HG02678 (cell line): ENCODE data around the gene TMEM123.

Experiments used
- ATAC-seq: cut with Tn5 transposase; IDR thresholded peaks from one replicate; pipeline ENCODE4 v1.9.1; 2021; ENCODE audit warnings: mild to moderate bottlenecking, moderate library complexity; ENCODE audit not compliant: unreplicated experiment

TMEM123 gene, protein sequence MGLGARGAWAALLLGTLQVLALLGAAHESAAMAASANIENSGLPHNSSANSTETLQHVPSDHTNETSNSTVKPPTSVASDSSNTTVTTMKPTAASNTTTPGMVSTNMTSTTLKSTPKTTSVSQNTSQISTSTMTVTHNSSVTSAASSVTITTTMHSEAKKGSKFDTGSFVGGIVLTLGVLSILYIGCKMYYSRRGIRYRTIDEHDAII

GRCh38 chr11:102452461-102453301 lies at the start of gene TMEM123:
TMEM123 (minus strand) TSS chr11:102452765; CDS start chr11:102452623, 142 bp downstream.
- peak; percentile 62 for ATAC-seq

DNA sequence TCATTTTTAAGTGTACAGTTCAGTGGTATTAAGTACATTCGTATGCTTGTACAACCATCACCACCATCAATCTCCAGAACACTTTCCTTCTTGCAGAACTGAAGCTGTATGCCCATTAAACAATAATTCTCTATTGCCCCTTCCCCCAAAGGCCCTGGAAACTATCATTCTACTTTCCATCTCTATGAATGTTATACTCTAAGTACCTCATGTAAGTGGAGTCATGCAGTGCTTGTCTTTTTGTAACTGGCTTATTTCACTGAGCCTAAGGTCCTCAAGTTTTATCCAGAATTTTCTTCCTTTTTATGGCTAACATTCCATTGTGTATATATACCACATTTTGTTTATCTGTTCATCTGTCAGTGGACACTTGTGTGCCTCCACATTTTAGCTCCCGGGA lies 48.3 kb upstream of the TMEM123 start:
- no peak for ATAC-seq

DNA sequence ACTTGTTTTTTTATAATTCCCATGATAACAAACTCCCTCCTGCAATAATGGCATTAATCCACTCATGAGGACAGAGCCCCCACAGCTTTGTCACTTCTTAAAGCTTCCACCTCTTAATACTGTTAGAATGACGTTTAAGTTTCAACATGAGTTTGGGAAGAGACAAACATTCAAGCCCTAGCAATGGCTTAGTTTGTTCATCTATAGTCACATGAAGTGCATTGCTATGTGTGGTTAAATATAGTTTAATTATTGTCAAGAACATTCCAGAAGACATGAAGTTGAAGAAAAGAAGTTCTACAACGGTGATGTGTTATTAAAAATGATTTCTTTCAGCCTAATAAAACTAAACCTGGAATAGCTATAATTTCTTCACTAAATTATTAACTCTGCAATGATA lies 47.4 kb upstream of the TMEM123 start:
- ATAC-seq = no peak

DNA sequence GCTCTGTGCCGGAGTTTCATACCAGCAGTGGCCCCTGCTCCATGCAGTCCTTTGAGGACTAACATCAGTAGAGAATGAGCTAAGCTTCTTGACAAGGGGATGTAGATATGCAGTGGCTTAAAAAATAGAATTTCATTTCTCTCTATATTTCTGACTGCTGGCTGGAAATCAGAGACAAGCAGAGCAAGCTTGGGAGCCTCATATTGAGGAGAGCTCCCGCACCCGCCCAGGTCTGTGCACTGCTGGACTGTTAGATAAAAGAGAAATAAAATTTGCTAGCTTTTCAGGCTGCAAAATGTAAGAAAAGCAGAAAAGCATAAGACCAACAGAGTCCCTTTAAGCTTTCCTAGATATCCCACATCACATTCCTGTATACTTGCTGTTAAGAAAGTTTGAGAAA lies 46.6 kb upstream of the TMEM123 start:
- no peak for ATAC-seq

DNA sequence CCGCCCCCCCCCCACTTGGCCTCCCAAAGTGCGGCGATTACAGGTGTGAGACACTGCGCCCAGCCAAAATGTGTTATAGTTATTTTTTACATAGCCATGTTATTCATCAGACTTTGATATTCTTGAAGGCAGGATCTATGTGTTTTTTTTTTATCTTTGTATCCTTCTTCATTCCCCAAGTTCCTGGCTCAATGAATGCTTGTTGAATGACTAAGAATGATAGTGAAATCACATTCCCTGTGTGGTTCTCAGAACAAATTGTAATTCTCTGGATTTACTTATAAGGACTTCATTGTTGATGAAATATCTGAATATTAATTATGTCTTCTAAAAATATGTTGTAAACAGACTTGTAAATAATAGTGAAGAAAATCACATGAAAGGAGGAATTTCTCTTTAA lies 44.5 kb upstream of the TMEM123 start:
- ATAC-seq = no peak

DNA sequence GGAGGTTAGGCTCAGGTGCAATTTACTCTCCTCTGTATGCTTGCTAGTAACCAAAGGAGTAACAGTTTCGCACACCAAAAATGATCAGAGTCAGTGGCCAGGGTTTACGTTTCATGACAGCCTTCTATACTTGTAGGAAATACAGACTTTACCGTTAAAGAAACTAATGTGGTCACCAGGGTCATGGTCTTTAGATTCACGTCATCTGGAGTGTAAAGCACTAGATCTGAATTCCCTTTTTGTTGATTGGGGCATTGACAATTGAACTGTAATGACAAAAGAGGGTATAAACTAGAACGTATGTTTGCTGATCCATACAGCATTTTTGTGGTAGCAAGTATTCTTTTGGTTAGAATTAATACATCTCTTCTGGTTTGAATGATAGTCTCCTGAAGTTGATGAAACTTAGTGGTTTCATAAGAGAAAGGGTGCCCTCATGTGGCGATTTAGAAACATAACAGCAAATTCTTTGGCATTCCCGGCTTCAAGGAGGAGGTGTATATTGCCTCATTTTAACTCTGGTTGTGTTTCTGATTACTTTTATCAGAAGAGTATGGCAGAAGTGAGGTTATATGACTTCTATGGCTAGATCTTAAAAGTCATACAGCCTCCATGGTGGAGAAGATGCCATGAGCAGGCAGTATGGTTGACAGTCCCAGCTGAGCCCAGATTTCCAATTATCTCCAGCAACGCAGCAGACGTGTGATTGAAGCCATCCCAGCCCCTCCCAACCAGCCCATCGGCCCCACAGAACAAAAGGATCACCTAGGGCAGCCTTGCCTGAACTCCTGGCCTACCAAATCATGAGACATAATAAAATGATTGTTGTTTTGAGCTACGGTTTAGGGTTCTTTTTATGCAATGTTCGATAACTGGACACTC lies 42.8 kb upstream of the TMEM123 start:
- peak; percentile 90 for ATAC-seq

DNA sequence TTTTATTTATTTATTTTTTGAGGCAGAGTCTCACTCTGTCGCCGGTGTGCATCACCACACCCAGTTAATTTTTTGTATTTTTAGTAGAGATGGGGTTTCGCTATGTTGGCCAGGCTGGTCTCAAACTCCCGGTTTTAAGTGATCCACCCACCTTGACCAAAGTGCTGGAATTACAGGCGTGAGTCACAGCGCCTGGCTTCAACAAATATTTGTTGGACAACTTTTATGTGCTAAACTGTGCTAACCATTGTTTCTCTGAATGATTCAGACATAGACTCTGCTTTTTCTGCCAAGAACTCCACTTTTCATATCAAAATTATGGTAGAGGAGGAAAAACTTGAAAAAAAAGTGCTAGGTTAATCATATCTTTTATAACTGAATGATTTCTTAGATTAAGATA lies 41.7 kb upstream of the TMEM123 start:
- no peak for ATAC-seq

- no peak for ATAC-seq
Measured at GRCh38 chr11:102493524-102493923, 41.0 kb upstream of the TMEM123 start.

- no peak for ATAC-seq
Measured at GRCh38 chr11:102491969-102492368, 39.4 kb upstream of the TMEM123 start.

- ATAC-seq = no peak
Measured at GRCh38 chr11:102489186-102490145, 36.9 kb upstream of the TMEM123 start.

- ATAC-seq = peak; percentile 89
Measured at GRCh38 chr11:102488208-102488607, 35.6 kb upstream of the TMEM123 start.

- ATAC-seq = no peak
Measured at GRCh38 chr11:102487214-102487613, 34.6 kb upstream of the TMEM123 start.

- ATAC-seq = no peak
Measured at GRCh38 chr11:102486584-102486983, 34.0 kb upstream of the TMEM123 start.

DNA sequence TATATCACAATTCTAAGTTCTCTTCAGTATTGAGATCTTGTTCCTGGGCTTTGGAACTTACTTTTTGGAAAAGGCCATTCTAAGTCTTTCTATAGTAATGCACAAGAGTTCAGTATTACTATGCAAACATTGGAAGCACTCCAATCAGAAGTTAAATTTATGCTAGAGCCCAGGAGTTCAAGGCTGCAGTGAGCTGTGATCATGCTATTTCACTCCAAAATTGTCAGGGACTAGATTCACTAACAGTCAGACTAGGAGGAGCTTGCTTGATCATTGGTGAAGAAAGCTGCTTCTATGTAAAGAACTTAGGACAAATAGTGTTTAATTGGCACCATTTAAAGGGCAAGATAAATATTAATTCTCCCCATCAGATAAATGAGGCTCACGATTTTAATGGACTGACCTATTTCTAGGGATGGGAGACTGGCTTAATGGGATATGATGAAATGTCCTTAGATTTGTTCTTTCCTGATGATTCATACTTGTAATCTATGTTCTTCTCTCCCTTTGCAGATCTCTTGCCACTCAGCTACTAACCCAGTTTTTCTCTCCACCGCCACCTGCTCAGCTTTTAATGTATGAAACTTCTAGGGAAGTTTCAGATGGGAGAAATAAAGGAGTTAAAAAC lies 32.6 kb upstream of the TMEM123 start:
- no peak for ATAC-seq

DNA sequence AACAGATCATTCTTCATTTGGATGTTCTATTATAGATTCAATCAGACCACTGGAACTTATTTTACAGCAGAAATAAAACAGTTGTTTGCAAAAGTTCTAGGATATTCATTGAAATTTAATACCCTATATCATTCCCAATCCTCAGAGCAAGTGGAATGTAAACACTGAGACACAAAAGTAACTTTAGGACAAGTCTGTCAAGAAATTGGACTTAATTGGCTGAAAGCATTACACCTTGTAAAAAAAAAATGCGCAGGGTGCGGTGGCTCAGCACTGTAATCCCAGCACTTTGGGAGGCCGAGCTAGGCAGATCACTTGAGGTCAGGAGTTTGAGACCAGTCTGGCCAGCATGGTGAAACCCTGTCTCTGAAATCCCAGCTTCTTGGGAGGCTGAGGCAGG lies 29.9 kb upstream of the TMEM123 start:
- no peak for ATAC-seq

DNA sequence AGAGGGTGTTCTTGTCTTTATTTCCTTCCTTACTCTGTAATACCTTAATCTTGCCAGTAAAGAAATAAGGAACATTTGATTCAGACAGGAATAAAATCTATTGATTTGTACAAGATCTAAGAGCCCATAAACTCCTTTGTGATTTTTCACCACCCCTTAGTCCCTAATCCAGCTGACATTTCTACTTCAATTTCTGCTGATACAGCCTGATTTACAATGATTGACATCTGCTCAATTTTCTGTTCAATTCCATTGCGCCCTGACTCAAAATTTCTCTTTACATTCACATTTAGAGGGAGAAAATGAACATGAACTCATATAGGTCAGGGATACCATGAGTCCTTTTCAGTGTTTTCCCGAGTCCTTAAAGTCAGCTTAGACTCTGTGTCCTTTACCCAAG lies 27.2 kb upstream of the TMEM123 start:
- no peak for ATAC-seq

GRCh38 chr11:102478673-102479299 lies 26.2 kb upstream of the TMEM123 start:
- no peak for ATAC-seq

DNA sequence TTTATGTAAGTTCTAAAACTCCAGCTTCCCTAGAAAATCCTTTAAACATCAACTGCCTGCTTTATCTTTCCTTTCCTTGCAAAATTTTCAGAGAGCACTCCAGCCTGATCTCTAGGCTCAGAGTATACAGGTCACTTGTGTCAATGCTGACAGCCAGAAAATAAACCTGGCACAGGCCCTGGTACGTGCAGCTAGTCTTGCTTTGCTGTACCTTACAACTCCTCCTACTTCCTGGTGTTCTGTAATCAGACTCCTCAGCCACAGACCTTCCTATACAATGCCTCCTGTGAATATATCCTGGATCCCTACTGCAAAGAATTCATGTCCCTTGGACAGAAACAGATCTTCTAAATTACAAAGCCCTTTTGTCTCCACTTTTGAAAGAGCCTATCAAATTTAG lies 24.2 kb upstream of the TMEM123 start:
- ATAC-seq = peak; percentile 25

DNA sequence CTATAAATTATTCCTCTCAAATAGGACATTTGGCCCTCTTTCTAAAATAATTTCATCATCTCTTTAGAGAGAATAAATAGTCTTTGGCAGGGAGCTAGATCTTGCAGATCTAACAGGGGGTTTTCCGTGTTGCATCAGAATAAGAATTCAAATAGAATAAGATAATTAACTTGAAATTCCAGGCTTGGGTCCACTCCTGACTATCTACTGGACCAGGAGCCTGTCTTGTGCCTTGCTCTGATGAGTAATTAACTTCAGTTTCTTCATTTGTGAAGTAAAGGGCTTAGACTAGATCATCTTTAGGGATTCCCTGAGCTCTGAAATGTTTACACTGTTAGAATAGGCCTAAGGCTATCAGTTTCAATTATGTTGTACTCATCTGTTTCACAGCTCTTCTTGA lies 23.5 kb upstream of the TMEM123 start:
- ATAC-seq = no peak
